HCT116 (cell line): ENCODE results near the gene GBP2. TPM values are rescaled to one million over a fixed set of nuclear protein-coding genes. Genes with fewer than 3 reads are reported as not detected.

ENCODE experiments used
- ATAC-seq: fragments of 200-7000 bp; cut with Tn5 transposase; 2 replicates; pipeline ENCODE4 v1.9.1; 2020; ENCODE audit warnings: mild to moderate bottlenecking, moderate library complexity
- Bru-seq: library from RNA; stranded (reverse); fragments of 400-500 nt; gene quantifications from one replicate; lab custom pipeline; 2021; lab: Mats Ljungman, UMichigan
- BruChase-seq, 2 experiments: library from RNA; stranded (reverse); fragments of 400-500 nt; gene quantifications; one replicate each; lab custom pipeline; 2021; lab: Mats Ljungman, UMichigan
- BruUV-seq: library from RNA; stranded (reverse); fragments of 400-500 nt; replicated peaks from 2 replicates; lab custom pipeline; 2021; lab: Mats Ljungman, UMichigan
- CTCF ChIA-PET: fragments of 300-600 bp; sonication (Branson Sonifier 250); formaldehyde crosslinking; loops from one replicate; lab custom pipeline; 2021; ENCODE audit warnings: antibody characterized with exemption; lab: Charles Lee
- POLR2A ChIA-PET: fragments of 300-600, 350-600 bp; sonication (Branson Sonifier 250); formaldehyde crosslinking; loops from one replicate; lab custom pipeline; 2021; ENCODE audit warnings: antibody characterized with exemption; lab: Charles Lee
- RAD21 ChIA-PET, 2 experiments: fragments of 300-600 bp; sonication (Branson Sonifier 250); formaldehyde crosslinking; loops; one replicate each; lab custom pipeline; 2023; ENCODE audit warnings: low total read pairs in 2 of 2; ENCODE audit not compliant: uncharacterized antibody in 2 of 2, unreplicated experiment in 2 of 2, low non-redundant PET in 1 of 2; lab: Charles Lee
- DNase-seq: peaks from one replicate; pipeline ENCODE4 v3.0.0-alpha.2; 2010; ENCODE audit warnings: low read depth, low spot score
- H2AFZ ChIP-seq: fragments of 200-600 bp; shearing (Covaris generic), sonication (generic); 2 replicates; pipeline ENCODE4 v1.6.1; 2017; ENCODE audit warnings: low read depth, mixed run types, mixed read lengths, antibody characterized with exemption, low read length; ENCODE audit not compliant: poor library complexity, severe bottlenecking
- H3K27ac ChIP-seq: 2 replicates; pipeline ENCODE4 v1.5.1; 2012; ENCODE audit warnings: low read depth, low read length
- H3K27me3 ChIP-seq: fragments of 200-600 bp; sonication (generic); 2 replicates; pipeline ENCODE4 v1.6.1; 2016; ENCODE audit warnings: mixed run types, low read length, mixed read lengths; ENCODE audit not compliant: insufficient read depth
- H3K36me3 ChIP-seq, 2 experiments: fragments of 200-500 bp in 1 of 2; fragments of 200-600 bp in 1 of 2; sonication (Bioruptor generic) in 1 of 2; sonication (generic) in 1 of 2; 2 replicates each; pipeline versions ENCODE4 v1.5.1 to v1.6.1; 2014 to 2016; ENCODE audit warnings: low read length in 2 of 2, inconsistent platforms in 1 of 2, mixed read lengths in 1 of 2, mixed run types in 1 of 2; ENCODE audit not compliant: insufficient read depth in 2 of 2, control insufficient read depth in 1 of 2
- H3K4me1 ChIP-seq, 2 experiments: fragments of 200-600 bp in 1 of 2; sonication (generic) in 1 of 2; 2 replicates each; pipeline versions ENCODE4 v1.5.1 to v1.6.1; 2012 to 2017; ENCODE audit warnings: low read length in 2 of 2, inconsistent platforms in 1 of 2, mild to moderate bottlenecking in 1 of 2, mixed read lengths in 1 of 2, mixed run types in 1 of 2, moderate library complexity in 1 of 2; ENCODE audit not compliant: insufficient read depth in 2 of 2, control insufficient read depth in 1 of 2
- H3K4me2 ChIP-seq: fragments of 200-600 bp; sonication (generic); 2 replicates; pipeline ENCODE4 v1.6.1; 2017; ENCODE audit warnings: mixed run types, low read length, mixed read lengths
- H3K4me3 ChIP-seq, 2 experiments: fragments of 200-600 bp in 1 of 2; sonication (generic) in 1 of 2; replicated peaks in 1 of 2; 2 replicates each; pipeline ENCODE4 v1.5.1; 2011 to 2016; ENCODE audit warnings: low read length in 2 of 2, control low read depth in 1 of 2, low read depth in 1 of 2, mild to moderate bottlenecking in 1 of 2, mixed read lengths in 1 of 2, mixed run types in 1 of 2
- H3K79me2 ChIP-seq: fragments of 200-600 bp; sonication (generic); 2 replicates; pipeline ENCODE4 v1.6.1; 2017; ENCODE audit warnings: mild to moderate bottlenecking, mixed run types, low read length, moderate library complexity, mixed read lengths; ENCODE audit not compliant: insufficient read depth
- H3K9ac ChIP-seq: fragments of 200-600 bp; sonication (generic); 2 replicates; pipeline ENCODE4 v1.6.1; 2016; ENCODE audit warnings: low read length, mixed read lengths
- H3K9me2 ChIP-seq: fragments of 200-600 bp; sonication (generic), shearing (Covaris generic); 2 replicates; pipeline ENCODE4 v1.6.1; 2017; ENCODE audit warnings: mixed run types, mild to moderate bottlenecking, moderate library complexity; ENCODE audit not compliant: insufficient read depth
- H3K9me3 ChIP-seq, 2 experiments: fragments of 200-500 bp in 1 of 2; fragments of 200-600 bp in 1 of 2; sonication (Bioruptor generic) in 1 of 2; sonication (generic) in 1 of 2; 2 replicates each; pipeline ENCODE4 v1.6.1; 2014 to 2017; ENCODE audit warnings: low read length in 2 of 2, mixed read lengths in 2 of 2, inconsistent platforms in 1 of 2, low read depth in 1 of 2, mild to moderate bottlenecking in 1 of 2, mixed run types in 1 of 2, moderate library complexity in 1 of 2; ENCODE audit not compliant: control insufficient read depth in 1 of 2, insufficient read depth in 1 of 2
- H4K20me1 ChIP-seq: fragments of 200-600 bp; sonication (generic), shearing (Covaris generic); 2 replicates; pipeline ENCODE4 v1.6.1; 2017; ENCODE audit warnings: mixed run types, mild to moderate bottlenecking, moderate library complexity; ENCODE audit not compliant: insufficient read depth
- CBX3 ChIP-seq: IDR thresholded peaks from 2 replicates; pipeline ENCODE4 v1.6.1; 2012; ENCODE audit warnings: low read depth
- CEBPB ChIP-seq: IDR thresholded peaks from 2 replicates; pipeline ENCODE4 v1.6.1; 2012; ENCODE audit warnings: low read depth
- EGR1 ChIP-seq: IDR thresholded peaks from 2 replicates; pipeline ENCODE4 v1.6.1; 2012; ENCODE audit warnings: low read depth
- EZH2 ChIP-seq: fragments of 200-600 bp; sonication (generic); IDR thresholded peaks from 2 replicates; pipeline ENCODE4 v1.6.1; 2017; ENCODE audit warnings: antibody characterized with exemption, mixed run types
- EZH2phosphoT487 ChIP-seq: fragments of 200-600 bp; IDR thresholded peaks from 2 replicates; pipeline ENCODE4 v1.6.1; 2018; ENCODE audit warnings: antibody characterized with exemption, borderline replicate concordance
- FOSL1 ChIP-seq: IDR thresholded peaks from 2 replicates; pipeline ENCODE4 v1.6.1; 2012; ENCODE audit warnings: low read depth
- JUND ChIP-seq: IDR thresholded peaks from 2 replicates; pipeline ENCODE4 v1.6.1; 2012
- POLR2A ChIP-seq: IDR thresholded peaks from 2 replicates; pipeline ENCODE4 v1.7.0; 2011; ENCODE audit warnings: borderline replicate concordance; ENCODE audit not compliant: insufficient read depth, insufficient read length; ENCODE audit errors: extremely low read depth
- POLR2AphosphoS5 ChIP-seq: IDR thresholded peaks from 2 replicates; pipeline ENCODE4 v1.6.1; 2011; ENCODE audit warnings: mild to moderate bottlenecking, low read depth, low read length, moderate library complexity
- RAD21 ChIP-seq: IDR thresholded peaks from 2 replicates; pipeline ENCODE4 v1.6.1; 2012; ENCODE audit warnings: low read depth, mild to moderate bottlenecking
- SRF ChIP-seq: IDR thresholded peaks from 2 replicates; pipeline ENCODE4 v1.6.1; 2012; ENCODE audit warnings: low read depth
- TCF7L2 ChIP-seq: IDR thresholded peaks from 2 replicates; pipeline ENCODE4 v1.7.0; 2011; ENCODE audit warnings: borderline replicate concordance, inconsistent platforms; ENCODE audit not compliant: insufficient read depth, insufficient read length; ENCODE audit errors: extremely low read depth
- YY1 ChIP-seq: IDR thresholded peaks from 2 replicates; pipeline ENCODE4 v1.6.1; 2011; ENCODE audit warnings: low read length, low read depth, moderate library complexity, mild to moderate bottlenecking; ENCODE audit not compliant: insufficient replicate concordance; ENCODE audit errors: extremely low read depth
- ZFX ChIP-seq: fragments of 450-650 bp; IDR thresholded peaks from 2 replicates; pipeline ENCODE4 v1.6.1; 2017
- ZNF274 ChIP-seq: fragments of 200-500 bp; sonication (Bioruptor generic); IDR thresholded peaks from 2 replicates; pipeline ENCODE4 v1.6.1; 2014; ENCODE audit warnings: mild to moderate bottlenecking, low read depth, low read length, inconsistent platforms
- intact Hi-C: fragments of 100-400 bp; cut with micrococcal nuclease; formaldehyde crosslinking; loops from 2 replicates; pipeline ENCODE4 v1.10.0; 2022
- long read RNA-seq: library from polyadenylated mRNA; unstranded; transcript quantifications from one replicate; pipeline ENCODE4 v2.0.0, GENCODE V29; 2021; ENCODE audit not compliant: unreplicated experiment
- polyA plus RNA-seq: library from polyadenylated mRNA; unstranded; fragments of >200 nt; gene quantifications from 2 replicates; pipeline ENCODE4 v1.2.1, GENCODE V29; 2012; ENCODE audit warnings: missing spikeins
- total RNA-seq: library from RNA; stranded (reverse); gene quantifications from one replicate; pipeline ENCODE4 v1.2.1, GENCODE V29; 2021; ENCODE audit not compliant: unreplicated experiment
- TF ChIP-seq, protein P1 (sequence below): IDR thresholded peaks from 2 replicates; pipeline ENCODE4 v1.6.1; 2012
- TF ChIP-seq, protein P2 (sequence below): IDR thresholded peaks from 2 replicates; pipeline ENCODE4 v1.6.1; 2011; ENCODE audit warnings: mild to moderate bottlenecking, low read length, moderate library complexity; ENCODE audit not compliant: insufficient replicate concordance; ENCODE audit errors: extremely low read depth
- TF ChIP-seq, protein P3 (sequence below), 3 experiments: fragments of 200-600 bp in 1 of 3; sonication (generic) in 1 of 3; IDR thresholded peaks in 2 of 3; conservative IDR thresholded peaks in 1 of 3; 2 replicates each; pipeline ENCODE4 v1.5.1; 2012 to 2017; ENCODE audit warnings: low read depth in 2 of 3, low read length in 2 of 3, antibody characterized with exemption in 1 of 3, borderline replicate concordance in 1 of 3, control low read depth in 1 of 3, mild to moderate bottlenecking in 1 of 3, mixed read lengths in 1 of 3, mixed run types in 1 of 3, moderate library complexity in 1 of 3; ENCODE audit not compliant: insufficient read depth in 1 of 3

Gene GBP2, protein sequence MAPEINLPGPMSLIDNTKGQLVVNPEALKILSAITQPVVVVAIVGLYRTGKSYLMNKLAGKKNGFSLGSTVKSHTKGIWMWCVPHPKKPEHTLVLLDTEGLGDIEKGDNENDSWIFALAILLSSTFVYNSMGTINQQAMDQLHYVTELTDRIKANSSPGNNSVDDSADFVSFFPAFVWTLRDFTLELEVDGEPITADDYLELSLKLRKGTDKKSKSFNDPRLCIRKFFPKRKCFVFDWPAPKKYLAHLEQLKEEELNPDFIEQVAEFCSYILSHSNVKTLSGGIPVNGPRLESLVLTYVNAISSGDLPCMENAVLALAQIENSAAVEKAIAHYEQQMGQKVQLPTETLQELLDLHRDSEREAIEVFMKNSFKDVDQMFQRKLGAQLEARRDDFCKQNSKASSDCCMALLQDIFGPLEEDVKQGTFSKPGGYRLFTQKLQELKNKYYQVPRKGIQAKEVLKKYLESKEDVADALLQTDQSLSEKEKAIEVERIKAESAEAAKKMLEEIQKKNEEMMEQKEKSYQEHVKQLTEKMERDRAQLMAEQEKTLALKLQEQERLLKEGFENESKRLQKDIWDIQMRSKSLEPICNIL
- total RNA-seq (0.98 TPM), Bru-seq, nascent RNA (percentile 25 among the genes with signal in this experiment), BruChase-seq, experiment 1, labeled RNA remaining after a 6-hour chase (percentile 22 among the genes with signal in this experiment), BruChase-seq, experiment 2, labeled RNA remaining after a 2-hour chase (percentile 21 among the genes with signal in this experiment)
- polyA plus RNA-seq: 0.68 and 0.70 TPM in 2 replicates
- long read RNA-seq: 0 reads

DNA sequence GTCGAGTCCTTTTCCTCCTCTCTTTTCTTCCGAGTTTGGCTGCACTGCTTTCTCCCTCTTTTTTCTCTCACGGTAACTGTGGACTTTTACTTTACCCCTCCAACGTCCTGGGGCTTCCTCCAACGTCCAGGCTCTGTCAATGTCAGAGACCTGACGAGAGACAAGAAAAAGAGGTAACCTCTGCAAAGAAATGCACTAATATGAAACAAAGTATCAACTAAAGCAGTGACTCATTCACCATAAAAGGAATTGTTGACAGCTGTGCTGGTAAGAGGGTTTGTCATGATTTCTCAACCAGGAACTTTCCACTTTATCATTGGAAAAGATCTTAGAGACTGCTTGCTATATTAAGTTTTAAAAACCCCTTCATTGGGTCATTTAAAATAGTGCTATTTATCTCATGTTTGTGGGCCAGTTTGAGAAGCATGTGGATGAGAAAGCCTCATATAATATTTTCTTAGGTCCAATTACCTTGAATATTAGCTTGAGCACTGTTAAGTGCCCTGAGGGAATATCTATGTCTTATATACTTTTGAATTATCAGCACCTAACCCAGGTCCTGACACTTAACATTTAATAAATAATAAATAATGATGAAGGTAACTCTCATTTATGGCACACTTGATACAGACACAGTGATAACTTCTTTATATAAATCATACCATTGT is at the start of gene GBP2:
Gene GBP2, minus strand, starts transcription at position 202 of the 668 bp plus-strand sequence. CDS start 4,148 bp downstream, outside the sequence.
- Histone ChIP-seq H3K9me3 (no peaks in the 10 kb centered on the region), H3K79me2 (no peaks in the 10 kb centered on the region), H3K9ac (no peak within 1 kb of the TSS), H4K20me1 (no peaks in the 10 kb centered on the region), H3K4me2 (peak within 1 kb of the TSS; percentile 22), H2AFZ (peak within 1 kb of the TSS; percentile 46), H3K9me2 (no peaks in the 10 kb centered on the region), H3K36me3 (no peaks in the 10 kb centered on the region), H3K4me3 (no peak within 1 kb of the TSS), H3K27me3 (no peaks in the 10 kb centered on the region), H3K27ac (no peak within 1 kb of the TSS), H3K4me1 (peaks cover 0 to 8% of the 10 kb centered on the region in 2 experiments; a peak in 1 of 4 replicates)
- ChIA-PET POLR2A (no interaction called here), CTCF (no interaction called here), RAD21 (no interaction called here)
- intact Hi-C loops: no loop called here
- ATAC-seq (no peak), DNase-seq (no peak)
- no TSS peak for BruUV-seq
- TF ChIP-seq JUND (peak; percentile 38; the same call in 1 of the 2 replicates), EZH2 (no peak), POLR2AphosphoS5 (no peak), CBX3 (no peak), FOSL1 (peak; percentile 54; the same call in 1 of the 2 replicates), ZNF274 (no peak), TCF7L2 (no peak), YY1 (no peak), POLR2A (no peak), EZH2phosphoT487 (no peak), RAD21 (no peak), ZFX (no peak), CEBPB (peak; percentile 53; the same call in 1 of the 2 replicates), SRF (peak; percentile 96), EGR1 (no peak)
- TF ChIP-seq, protein P1, sequence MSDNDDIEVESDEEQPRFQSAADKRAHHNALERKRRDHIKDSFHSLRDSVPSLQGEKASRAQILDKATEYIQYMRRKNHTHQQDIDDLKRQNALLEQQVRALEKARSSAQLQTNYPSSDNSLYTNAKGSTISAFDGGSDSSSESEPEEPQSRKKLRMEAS: no peak
- TF ChIP-seq, protein P2, sequence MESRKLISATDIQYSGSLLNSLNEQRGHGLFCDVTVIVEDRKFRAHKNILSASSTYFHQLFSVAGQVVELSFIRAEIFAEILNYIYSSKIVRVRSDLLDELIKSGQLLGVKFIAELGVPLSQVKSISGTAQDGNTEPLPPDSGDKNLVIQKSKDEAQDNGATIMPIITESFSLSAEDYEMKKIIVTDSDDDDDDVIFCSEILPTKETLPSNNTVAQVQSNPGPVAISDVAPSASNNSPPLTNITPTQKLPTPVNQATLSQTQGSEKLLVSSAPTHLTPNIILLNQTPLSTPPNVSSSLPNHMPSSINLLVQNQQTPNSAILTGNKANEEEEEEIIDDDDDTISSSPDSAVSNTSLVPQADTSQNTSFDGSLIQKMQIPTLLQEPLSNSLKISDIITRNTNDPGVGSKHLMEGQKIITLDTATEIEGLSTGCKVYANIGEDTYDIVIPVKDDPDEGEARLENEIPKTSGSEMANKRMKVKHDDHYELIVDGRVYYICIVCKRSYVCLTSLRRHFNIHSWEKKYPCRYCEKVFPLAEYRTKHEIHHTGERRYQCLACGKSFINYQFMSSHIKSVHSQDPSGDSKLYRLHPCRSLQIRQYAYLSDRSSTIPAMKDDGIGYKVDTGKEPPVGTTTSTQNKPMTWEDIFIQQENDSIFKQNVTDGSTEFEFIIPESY: no peak
- TF ChIP-seq, protein P3, sequence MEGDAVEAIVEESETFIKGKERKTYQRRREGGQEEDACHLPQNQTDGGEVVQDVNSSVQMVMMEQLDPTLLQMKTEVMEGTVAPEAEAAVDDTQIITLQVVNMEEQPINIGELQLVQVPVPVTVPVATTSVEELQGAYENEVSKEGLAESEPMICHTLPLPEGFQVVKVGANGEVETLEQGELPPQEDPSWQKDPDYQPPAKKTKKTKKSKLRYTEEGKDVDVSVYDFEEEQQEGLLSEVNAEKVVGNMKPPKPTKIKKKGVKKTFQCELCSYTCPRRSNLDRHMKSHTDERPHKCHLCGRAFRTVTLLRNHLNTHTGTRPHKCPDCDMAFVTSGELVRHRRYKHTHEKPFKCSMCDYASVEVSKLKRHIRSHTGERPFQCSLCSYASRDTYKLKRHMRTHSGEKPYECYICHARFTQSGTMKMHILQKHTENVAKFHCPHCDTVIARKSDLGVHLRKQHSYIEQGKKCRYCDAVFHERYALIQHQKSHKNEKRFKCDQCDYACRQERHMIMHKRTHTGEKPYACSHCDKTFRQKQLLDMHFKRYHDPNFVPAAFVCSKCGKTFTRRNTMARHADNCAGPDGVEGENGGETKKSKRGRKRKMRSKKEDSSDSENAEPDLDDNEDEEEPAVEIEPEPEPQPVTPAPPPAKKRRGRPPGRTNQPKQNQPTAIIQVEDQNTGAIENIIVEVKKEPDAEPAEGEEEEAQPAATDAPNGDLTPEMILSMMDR (IDR thresholded peaks at IDR 0.05 in 2 of 3, conservative IDR thresholded peaks at IDR 0.05 in 1 of 3; ENCODE audit: borderline replicate concordance in 1 of 3, insufficient read depth in 1 of 3, low read depth in 2 of 3, low read length in 2 of 3): no peak
